ENCODE data around the gene RFX2.

The RFX2 gene

GRCh38 chr19:5947435-5947834 is 162.9 kb downstream of the RFX2 start:
- H3K9me3 ChIP-seq (replicated peaks in 1 of 11), result no peaks in the 10 kb centered on the region
- peaks cover 22 to 74% (median 42%) of the 10 kb centered on the region in 11 experiments; a peak in 20 of 22 replicates for H3K36me3 ChIP-seq
- peaks cover 82 to 94% (median 91%) of the 10 kb centered on the region in 10 experiments for H3K4me1 ChIP-seq
- H4K20me1 ChIP-seq, result peaks cover 79 to 100% (median 100%) of the 10 kb centered on the region in 11 experiments
- H3K9ac ChIP-seq, result peak overlapping the region in 5 of 11 experiments; percentile 8 to 63 (median 26); a peak in 5 of 22 replicates
- no peak overlapping the region for H3K4me3 ChIP-seq
- peak overlapping the region; percentile 81 to 94 (median 90) for H3K4me2 ChIP-seq
- peak overlapping the region in 9 of 11 experiments; percentile 9 to 74 (median 49); a peak in 12 of 22 replicates for H3K27ac ChIP-seq
- TF ChIP-seq Cebpa-rat (IDR thresholded peaks at IDR 0.05), result no peak
- H3K27me3 ChIP-seq, result no peaks in the 10 kb centered on the region

GRCh38 chr19:5943623-5944022 is 166.7 kb downstream of the RFX2 start:
- TF ChIP-seq Cebpa-rat (IDR thresholded peaks at IDR 0.05), result no peak
- H4K20me1 ChIP-seq, result peaks cover 71 to 100% (median 100%) of the 10 kb centered on the region in 11 experiments; a peak in 20 of 22 replicates
- H3K27me3 ChIP-seq, result no peaks in the 10 kb centered on the region
- no peak overlapping the region for H3K4me3 ChIP-seq
- H3K27ac ChIP-seq, result no peak overlapping the region
- no peaks in the 10 kb centered on the region for H3K9me3 ChIP-seq (replicated peaks in 1 of 11)
- H3K9ac ChIP-seq, result peak overlapping the region in 4 of 11 experiments; percentile 7 to 42 (median 18); a peak in 4 of 22 replicates
- peaks cover 50 to 97% (median 68%) of the 10 kb centered on the region in 11 experiments for H3K36me3 ChIP-seq
- peak overlapping the region in 7 of 11 experiments; percentile 21 to 90 (median 42); a peak in 12 of 22 replicates for H3K4me2 ChIP-seq
- H3K4me1 ChIP-seq, result peaks cover 44 to 74% (median 71%) of the 10 kb centered on the region in 10 experiments
